ENCODE data around the gene WFDC11. TPM values are rescaled to one million over a fixed set of nuclear protein-coding genes. Genes with fewer than 3 reads are reported as not detected.
"Not testable (repeated sequence)": the region's sequence is repeated elsewhere in the genome, so short reads cannot be mapped to it uniquely, and the experiment has no call there.

The WFDC11 gene
- total RNA-seq, 1 donor from 2014 or later: not detected

DNA sequence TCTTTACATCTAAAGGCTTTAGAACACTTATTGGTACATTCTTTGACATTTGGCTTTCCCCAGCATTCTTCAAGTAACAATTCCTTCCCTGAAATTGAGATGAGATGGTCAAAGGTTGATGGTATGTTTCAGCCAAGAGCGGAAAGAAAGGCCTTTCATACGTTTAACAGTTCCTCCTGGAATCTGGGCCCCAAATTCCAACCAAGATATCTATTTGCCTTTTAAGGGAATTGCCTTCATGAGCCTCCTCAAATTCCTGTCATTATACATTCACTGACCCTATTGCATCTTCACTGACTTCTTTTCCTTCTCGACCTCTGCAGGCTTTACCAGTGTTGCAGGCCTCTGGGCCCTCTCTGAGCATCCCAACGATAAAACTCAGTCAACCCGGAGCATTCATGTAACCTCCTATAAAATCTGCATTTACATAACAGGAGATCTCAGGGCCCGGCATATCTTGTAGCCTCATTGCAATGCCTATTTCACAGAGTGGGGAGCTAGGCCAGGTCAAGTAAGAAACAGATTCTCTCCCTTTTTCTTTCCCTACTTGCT, 20.7 kb downstream of the WFDC11 start:
- DNase-seq (ENCODE audit: extremely low spot score in 2 of 2): no peak
- H3K9me3 ChIP-seq: no peaks in the 10 kb centered on the region
- H3K4me1 ChIP-seq: no peaks in the 10 kb centered on the region
- no peak overlapping the region for H3K4me3 ChIP-seq
- H3K27me3 ChIP-seq: no peaks in the 10 kb centered on the region
- no peaks in the 10 kb centered on the region for H3K36me3 ChIP-seq
- intact Hi-C loops (cut with DNase I): no loop called here
- no peak overlapping the region for H3K27ac ChIP-seq
- no peak for TF ChIP-seq POLR2AphosphoS5 (IDR thresholded peaks at IDR 0.05; ENCODE audit: insufficient read depth in 1 of 2, low read depth in 1 of 2)
- no peak for TF ChIP-seq POLR2A (IDR thresholded peaks at IDR 0.05)
- TF ChIP-seq CTCF (IDR thresholded peaks at IDR 0.05): no peak

DNA sequence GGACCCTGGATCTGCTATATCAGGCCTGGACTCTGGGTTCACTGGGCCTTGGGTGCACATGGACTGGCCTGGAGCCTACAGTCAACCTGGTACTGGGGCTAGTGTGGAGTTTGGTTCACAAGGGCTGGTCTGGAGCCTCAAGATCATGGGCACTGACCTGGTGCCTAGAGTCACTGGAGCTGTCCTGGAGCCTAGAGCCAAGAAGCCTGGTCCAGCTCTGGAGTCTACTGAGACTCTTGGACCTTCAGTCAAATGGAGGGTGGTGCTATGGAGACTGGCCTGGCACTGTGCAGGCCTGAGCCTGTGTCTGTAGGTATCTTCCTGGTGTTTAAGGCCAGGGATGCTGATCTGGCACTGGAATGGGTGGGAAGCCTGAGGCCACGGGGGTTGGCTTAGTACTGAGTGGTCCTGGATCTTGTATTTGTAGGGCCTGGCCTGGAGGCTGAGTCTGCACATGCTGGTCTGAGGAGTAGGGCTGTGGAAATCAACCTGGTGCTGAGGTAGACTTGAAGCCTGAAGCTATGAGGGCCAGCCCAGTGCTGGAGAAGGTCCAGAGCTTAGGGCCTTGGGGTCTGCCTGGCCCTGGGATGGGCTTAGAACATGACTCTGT, 22.5 kb downstream of the WFDC11 start:
- no peaks in the 10 kb centered on the region for H3K4me1 ChIP-seq
- H3K9me3 ChIP-seq: no peaks in the 10 kb centered on the region
- no peak overlapping the region for H3K4me3 ChIP-seq
- no peaks in the 10 kb centered on the region for H3K36me3 ChIP-seq
- no peak overlapping the region for H3K27ac ChIP-seq
- no peak for DNase-seq (ENCODE audit: extremely low spot score in 2 of 2)
- no peaks in the 10 kb centered on the region for H3K27me3 ChIP-seq
- TF ChIP-seq POLR2AphosphoS5 (IDR thresholded peaks at IDR 0.05; ENCODE audit: insufficient read depth in 1 of 2, low read depth in 1 of 2): no peak
- no peak for TF ChIP-seq CTCF (IDR thresholded peaks at IDR 0.05)
- TF ChIP-seq POLR2A (IDR thresholded peaks at IDR 0.05): no peak
- intact Hi-C loops (cut with DNase I): no loop called here

- TF ChIP-seq POLR2AphosphoS5 (IDR thresholded peaks at IDR 0.05; ENCODE audit: insufficient read depth in 1 of 2, low read depth in 1 of 2) (no peak), CTCF (IDR thresholded peaks at IDR 0.05) (no peak), POLR2A (IDR thresholded peaks at IDR 0.05) (no peak)
- H3K27me3 ChIP-seq: no peaks in the 10 kb centered on the region
- no peak for DNase-seq (ENCODE audit: extremely low spot score in 2 of 2)
- intact Hi-C loops (cut with DNase I): no loop called here
- H3K4me3 ChIP-seq: no peak overlapping the region
- H3K36me3 ChIP-seq: no peaks in the 10 kb centered on the region
- no peaks in the 10 kb centered on the region for H3K9me3 ChIP-seq
- no peaks in the 10 kb centered on the region for H3K4me1 ChIP-seq
- no peak overlapping the region for H3K27ac ChIP-seq
Observed at GRCh38 chr20:45646875-45647274, 23.2 kb downstream of the WFDC11 start.

DNA sequence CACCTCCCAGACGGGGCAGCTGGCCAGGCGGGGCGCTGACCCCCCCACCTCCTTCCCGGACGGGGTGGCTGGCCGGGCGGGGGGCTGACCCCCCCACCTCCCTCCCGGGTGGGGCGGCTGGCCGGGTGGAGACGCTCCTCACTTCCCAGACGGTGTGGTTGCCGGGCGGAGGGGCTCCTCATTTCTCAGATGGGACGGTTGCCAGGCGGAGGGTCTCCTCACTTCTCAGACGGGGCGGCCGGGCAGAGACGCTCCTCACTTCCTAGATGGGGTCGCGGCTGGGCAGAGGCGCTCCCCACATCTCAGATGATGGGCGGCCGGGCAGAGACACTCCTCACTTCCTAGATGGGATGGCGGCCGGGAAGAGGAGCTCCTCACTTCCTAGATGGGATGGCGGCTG, 24.2 kb downstream of the WFDC11 start:
- not testable (repeated sequence) for H3K9me3 ChIP-seq, H3K27ac ChIP-seq

DNA sequence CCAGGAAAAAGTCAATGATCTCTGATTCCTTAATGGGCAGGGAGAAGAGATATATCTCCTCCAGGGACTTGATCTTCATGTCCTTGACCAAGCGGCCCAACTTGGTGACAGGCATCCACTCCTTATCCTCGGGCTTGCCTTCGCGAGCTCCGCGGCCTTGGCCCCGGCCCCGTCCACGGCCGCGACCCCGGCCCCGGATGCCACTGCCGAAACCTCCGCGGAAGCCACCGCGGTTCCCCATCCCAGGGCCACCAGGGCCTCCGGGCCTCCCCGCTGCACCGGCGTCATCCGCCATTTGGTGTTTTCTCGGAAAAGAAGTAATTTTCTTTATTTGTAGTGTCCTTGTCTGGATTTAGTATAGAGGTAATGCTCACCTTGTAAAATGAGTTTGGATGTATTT, 29.0 kb downstream of the WFDC11 start:
- H3K9me3 ChIP-seq, H3K27me3 ChIP-seq: not testable (repeated sequence)

More for the DNA sequence above, 24.2 kb downstream of the WFDC11 start:
- intact Hi-C loops (cut with DNase I); DNase-seq (ENCODE audit: extremely low spot score in 2 of 2); H3K27me3 ChIP-seq; H3K4me3 ChIP-seq; H3K4me1 ChIP-seq; H3K36me3 ChIP-seq: not testable (repeated sequence)

GRCh38 chr20:45639687-45640086, 30.4 kb downstream of the WFDC11 start:
- Histone ChIP-seq H3K4me1 (no peaks in the 10 kb centered on the region), H3K27ac (no peak overlapping the region), H3K9me3 (no peaks in the 10 kb centered on the region), H3K36me3 (no peaks in the 10 kb centered on the region), H3K27me3 (no peaks in the 10 kb centered on the region), H3K4me3 (no peak overlapping the region)
- DNase-seq (ENCODE audit: extremely low spot score in 2 of 2): no peak
- TF ChIP-seq POLR2A (IDR thresholded peaks at IDR 0.05): no peak
- TF ChIP-seq POLR2AphosphoS5 (IDR thresholded peaks at IDR 0.05; ENCODE audit: insufficient read depth in 1 of 2, low read depth in 1 of 2): no peak
- no peak for TF ChIP-seq CTCF (IDR thresholded peaks at IDR 0.05)
- intact Hi-C loops (cut with DNase I): no loop called here

More for the DNA sequence above, 29.0 kb downstream of the WFDC11 start:
- H3K4me3 ChIP-seq; H3K4me1 ChIP-seq; H3K27ac ChIP-seq; intact Hi-C loops (cut with DNase I); H3K36me3 ChIP-seq; DNase-seq (ENCODE audit: extremely low spot score in 2 of 2): not testable (repeated sequence)
